ENCODE data around the gene SGMS1.

SGMS1 gene

DNA sequence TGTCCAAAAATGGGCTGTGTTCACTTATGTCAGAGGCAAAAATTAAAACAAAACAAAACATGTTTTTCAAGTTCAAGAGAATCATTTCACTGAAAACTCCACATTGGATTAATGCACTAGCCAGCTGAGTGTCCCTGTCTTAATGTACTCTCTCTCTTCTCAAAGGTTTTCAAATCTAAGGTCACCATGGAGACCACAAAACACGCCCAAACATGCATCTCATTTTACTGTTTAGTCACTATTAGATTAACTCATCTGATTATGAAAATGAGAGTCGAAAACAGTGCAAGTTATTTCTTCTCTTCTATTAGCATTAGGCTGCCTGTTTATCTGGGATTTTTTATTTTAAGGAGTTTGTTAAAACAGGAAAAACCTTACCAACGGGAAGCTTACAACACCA, 301.7 kb downstream of the SGMS1 start:
- no peak for DNase-seq

DNA sequence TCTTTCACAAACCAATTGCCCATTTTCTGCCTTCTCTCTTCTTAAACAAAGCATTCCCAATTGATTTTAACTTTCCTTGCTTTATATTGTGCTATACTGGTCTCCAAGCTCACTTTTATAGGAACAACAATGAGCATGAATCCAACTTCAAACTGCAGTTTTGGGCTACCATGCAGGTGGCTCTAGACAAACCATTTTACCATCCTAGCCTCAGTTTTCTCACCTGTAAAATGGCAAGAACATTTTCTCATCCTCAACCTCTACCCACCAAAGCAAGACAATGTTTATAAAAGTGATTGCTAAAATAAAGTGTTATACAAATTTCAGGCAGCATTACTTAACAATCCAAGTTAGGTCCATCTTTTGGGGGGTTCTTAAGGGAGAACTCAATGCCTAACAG, 305.6 kb downstream of the SGMS1 start:
- no peak for DNase-seq

DNA sequence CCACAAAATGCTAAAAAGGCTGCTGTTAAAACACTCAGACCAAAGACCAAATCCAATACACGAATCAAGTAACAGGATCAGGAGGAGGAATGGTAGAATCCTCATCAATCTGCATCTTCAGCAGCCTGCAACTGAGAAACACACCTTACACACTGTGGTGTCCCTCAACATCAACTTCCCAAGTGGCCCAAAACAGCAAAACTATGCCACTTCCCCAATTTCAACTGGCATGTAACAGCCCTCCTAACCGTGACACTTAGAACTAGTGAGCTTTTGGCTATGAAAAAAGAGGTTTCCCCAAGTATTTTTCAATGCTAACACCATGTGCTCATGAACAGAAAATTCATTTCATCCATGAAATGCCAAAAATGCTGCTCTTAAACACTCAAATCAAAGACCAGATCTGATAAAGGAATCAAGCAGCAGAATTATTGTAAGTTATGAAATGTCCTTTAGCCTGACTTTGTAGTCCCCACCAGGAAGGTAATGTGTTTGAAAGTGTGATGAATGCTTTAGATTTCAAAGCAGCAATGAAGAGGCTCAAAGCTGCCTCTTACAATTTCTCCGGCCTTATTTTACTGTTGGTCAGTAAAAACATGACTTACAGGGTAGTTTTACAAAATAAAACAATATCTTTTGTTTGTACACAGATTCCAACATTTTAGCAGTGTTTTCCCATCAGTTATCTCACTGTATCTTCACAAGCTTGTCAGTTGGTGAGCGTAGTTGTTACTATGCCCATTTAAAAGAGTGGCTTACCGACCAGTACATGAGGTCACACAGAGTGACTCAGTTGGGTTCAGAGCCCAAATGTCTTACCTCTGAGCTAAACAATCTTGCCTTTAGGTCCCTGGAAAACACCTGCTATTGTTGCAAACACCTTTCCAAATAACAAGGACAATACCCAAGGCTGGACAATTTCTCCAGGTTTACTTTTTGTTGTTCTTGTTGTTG, 306.8 kb downstream of the SGMS1 start:
- DNase-seq, result no peak

DNA sequence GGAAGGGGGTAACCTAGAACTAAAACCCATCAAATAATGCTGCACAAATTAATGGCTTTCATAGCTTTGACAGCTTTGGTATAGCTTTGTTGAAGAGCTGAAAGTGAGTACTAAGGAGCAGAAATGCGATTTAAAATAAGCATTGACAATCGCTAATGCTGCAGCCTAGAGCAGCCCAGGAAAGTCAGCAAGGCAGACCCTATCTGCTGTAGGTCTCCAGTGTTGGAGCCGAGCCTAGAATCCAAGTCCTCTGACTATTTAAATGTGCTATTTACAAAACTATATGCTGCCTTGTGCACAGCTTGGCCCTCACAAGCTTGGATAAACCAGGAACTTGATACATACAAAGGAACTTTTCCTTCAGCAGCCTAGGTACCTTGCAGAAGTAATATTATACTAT, 307.6 kb downstream of the SGMS1 start:
- no peak for DNase-seq

DNA sequence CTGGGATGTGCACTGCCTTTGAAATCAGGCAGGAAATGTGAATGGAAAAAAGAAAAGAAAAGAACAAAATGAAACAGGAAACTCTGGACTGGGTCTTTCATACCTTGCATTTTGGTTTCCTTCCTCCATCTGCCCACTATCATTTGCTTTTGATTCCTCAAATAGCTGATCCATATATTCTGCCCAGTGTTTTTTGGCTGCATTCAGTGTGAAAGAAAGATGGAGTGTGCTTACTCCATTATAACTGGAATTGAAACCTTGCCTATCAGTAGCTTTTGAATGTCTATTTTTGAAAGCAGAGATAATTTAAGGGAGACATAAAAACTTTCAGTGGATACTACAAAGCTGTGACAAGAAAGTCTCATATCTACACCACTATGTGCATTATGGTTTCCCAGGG, 308.3 kb downstream of the SGMS1 start:
- DNase-seq, result no peak

DNA sequence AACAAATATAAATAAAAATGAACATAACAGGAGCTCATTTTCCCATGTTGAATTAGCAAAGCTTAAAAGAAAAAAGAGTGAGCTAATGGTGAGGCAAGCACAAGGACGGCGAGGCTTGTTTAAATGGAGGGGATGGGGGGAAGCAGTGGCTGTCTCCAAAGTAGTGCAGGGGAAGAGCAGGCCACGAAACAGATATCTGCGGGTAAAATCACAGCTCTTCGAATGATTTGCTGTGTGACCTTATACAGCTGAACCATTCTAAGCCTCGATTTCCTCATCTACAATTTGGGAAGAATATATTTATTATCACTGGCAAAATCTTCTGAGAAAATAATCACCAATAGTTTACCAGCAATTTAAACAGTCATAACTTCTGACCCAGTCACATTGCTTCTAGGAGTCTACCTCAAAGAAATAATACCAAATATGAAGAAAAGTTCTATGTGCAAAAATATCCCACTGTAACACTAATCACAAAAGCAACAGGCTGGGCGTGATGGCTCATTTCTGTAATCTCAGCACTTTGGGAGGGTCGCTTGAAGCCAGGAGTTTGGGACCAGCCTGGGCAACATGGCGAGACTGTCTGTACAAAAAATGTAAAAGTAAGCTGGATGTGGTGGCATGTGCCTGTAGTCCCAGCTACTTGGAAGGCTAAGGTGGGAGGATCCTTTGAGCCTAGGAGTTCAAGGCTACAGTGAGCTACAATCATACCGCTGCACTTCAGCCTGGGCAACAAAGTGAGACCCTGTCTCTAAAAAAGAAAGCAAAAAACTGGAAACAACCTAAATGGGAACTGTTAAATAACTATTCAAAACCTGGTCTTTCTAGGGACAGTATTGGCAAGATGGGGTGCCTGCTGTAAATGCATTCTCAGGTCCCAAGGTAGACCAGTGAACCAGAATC, 309.3 kb downstream of the SGMS1 start:
- no peak for DNase-seq

DNA sequence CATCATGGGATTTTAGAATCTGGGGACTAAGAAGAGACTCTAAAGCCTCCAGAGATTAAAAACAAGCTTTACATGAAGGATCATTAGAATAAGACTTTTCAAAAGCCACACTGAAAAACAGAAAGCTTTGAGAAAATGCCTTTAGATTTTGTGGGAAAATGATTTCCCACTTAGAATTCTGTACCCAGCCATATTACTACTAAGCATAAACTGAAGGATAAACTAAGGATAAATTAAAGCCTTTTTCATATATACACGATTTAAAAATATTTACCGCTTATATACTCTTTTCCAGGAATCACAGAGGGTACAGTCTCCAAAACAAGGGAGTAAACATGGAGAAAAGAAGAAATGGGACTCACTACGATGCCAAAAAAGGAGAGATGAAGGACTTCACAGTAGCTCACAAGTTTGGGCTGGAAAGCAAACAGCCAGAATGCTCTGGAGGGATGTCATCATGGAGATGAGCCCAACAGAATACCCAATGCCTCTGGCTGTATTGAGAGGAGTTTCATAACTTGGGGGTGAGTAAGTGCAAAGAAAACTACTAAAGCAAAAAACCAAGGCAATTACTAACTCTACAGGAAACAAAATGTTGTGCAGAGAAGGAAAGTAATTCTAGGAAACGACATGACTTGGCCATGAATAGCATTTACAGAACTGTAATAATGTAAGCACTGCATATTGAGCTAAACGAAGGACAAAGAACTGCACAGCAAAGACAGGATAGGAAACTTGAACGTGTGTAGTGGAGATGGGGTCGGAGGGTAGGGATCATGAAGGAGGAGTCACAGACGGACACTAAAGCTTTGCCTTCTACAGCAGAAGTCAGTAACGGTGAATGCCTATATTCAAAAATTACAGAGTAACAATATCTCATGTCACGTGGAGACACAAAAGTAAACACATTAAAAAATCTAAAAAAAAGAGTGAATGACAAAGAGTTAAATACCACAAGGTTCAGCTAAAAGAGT, 311.0 kb downstream of the SGMS1 start:
- DNase-seq, result no peak

DNA sequence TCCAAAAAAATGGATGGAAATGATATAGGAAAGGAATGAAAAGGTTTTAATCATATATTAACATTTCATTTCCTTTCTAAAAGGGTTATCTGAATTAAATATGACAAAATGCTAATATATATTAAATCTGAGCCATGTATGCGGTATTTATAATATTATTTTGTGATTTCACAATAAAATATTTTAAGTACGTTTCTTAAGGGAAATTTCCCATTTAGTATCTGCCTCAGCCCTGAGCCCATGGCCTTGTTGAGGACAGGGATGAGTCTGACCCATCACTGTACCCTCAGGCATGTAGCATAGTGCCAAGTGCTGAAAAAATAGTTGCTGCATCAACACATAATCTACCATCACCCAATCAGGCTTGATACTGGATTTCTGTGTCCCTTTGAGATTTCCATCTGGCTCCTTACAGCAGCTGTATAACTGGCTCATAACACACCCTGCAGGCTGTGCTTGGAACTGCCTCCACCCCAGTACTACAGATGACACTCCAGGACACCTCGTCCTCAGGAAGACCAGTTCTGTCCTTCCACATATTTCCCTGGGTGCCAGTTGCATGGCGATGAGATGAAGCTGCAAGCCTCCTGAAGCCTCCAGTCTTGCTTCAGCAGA, 313.1 kb downstream of the SGMS1 start:
- no peak for DNase-seq

DNA sequence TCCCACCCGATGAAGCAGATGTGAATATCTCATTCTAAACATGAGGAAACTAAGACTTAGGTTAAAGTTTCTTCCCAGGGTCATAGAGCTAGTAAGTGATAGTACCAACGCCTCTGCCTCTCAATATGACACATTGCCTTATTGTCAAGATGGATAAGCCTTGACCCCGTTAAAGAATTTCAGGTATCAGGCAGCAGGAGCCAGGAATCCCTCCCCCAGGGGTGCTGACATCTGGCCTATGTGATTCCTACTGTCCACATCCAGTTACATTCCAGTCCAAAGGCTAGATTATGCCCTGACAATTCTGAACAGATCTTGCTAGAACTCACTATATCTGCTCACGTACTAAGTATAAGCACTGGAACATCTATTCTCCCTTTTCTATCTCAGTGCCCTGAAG, 314.4 kb downstream of the SGMS1 start:
- DNase-seq, result no peak

DNA sequence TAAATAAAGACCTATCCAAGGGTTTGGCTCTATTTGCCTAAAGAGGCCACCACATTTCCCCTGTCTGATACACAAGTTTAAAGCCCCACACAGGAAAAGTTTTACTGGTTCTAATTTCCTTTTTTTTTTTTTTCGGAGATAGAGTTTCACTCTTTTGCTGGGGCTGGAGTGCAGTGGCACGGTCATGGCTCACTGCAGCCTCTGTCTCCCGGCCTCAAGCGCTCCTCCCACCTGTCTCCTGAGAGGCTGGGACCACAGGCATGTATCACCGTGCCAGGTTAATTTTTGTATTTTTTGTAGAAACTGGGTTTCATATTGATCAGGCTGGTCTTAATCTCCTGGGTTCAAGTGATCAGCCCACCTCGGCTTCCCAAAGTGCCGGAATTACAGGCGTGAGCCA, 319.1 kb downstream of the SGMS1 start:
- DNase-seq, result no peak

DNA sequence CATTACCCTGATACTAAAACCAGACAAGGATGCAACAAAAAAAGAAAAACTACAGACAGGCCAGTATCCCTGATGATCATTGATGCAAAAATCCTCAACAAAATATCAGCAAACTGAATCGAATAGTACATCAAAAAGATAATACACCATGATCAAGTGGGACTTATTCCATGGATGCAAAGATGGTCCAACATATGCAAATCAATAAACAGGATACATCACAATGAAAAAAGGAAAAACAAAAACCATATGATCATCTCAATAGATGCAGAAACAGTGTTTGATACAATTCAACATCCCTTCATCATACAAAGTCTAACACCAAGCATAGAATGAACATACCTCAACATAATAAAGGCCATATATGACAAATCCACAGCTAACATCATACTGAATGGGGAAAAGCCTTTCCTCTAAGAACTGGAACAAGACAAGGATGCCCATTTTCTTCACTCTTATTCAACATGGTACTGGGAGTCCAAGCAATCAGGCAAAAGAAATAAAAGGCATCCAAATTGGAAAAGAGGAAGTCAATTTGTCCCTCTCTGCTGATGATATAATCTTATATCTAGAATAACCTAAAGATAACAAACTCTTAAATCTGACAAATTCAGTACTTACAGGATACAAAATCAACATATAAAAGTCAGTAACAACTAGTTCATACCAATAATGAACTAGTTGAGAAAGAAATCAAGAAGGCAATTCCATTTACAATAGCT, 323.6 kb downstream of the SGMS1 start:
- no peak for DNase-seq

DNA sequence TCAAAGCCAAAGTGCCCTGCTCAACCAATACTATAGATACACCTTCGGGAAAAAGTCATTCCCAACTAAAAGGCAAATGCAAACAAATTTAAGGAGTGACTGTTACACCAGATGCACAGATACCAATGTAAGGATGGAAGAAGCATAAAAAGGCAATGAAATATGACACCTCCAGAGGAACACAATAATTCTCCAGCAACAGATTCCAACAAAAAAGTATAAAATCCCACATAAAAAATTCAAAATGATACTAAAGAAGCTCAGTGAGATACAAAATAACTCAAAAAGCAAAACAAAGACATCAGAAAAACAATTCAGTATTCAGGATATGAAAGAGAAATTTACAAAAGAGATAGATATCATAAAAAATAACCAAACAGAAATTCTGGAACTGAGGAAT, 328.4 kb downstream of the SGMS1 start:
- DNase-seq, result no peak

DNA sequence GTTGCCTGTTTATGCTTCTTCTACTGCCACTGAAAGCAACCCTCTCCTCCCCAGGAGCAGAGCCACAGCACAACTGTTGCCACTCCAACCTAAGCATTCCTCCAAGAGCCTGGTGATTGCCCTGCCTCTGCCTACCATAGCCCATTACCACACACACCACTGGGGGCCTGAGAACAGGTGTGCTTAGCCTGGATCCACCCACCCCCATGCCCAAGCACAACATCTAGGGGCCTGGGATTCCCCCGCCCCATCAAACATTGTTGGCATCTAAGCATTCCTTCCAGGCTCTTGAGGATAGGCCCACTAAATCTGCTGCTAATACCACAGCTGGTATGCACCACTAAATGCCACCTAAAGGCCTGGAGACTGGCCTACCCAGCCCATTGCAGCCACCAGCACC, 329.2 kb downstream of the SGMS1 start:
- no peak for DNase-seq

DNA sequence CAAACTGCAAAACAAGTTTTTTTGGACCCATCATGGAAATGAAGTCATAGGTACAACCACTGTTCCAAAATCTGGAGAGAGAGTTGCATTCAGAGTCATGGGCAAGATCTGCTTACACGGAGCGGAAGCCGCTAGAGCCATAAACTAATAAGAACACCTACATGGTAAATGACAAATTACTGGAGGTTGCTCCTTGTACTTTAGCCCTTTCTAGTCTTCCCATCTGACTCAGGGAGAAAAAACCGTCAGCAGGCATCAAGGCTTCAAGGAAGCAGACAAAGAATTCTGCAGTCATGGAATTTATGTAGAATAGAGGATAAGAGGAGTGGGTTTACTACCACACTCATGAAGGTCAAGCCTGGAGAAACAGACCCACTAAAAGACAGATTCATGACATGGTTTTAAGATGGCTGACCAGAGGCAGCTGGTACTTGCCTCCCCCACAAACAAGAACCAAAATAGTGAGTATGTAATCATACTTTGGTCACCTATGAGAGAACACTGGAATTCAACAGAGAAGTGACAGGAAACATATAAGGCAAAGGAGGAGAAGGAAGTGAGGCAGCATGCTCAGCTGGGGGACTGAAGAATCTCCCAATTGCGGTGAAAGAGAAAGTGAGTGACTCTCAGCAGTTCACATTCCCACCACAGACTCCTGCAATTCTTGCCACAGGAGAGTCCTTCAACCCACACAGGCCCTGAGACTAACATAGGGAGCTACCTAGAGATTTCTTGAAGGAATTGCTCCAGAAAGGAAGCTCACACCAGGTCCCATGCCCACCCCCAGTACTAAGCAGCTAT, 330.0 kb downstream of the SGMS1 start:
- no peak for DNase-seq

DNA sequence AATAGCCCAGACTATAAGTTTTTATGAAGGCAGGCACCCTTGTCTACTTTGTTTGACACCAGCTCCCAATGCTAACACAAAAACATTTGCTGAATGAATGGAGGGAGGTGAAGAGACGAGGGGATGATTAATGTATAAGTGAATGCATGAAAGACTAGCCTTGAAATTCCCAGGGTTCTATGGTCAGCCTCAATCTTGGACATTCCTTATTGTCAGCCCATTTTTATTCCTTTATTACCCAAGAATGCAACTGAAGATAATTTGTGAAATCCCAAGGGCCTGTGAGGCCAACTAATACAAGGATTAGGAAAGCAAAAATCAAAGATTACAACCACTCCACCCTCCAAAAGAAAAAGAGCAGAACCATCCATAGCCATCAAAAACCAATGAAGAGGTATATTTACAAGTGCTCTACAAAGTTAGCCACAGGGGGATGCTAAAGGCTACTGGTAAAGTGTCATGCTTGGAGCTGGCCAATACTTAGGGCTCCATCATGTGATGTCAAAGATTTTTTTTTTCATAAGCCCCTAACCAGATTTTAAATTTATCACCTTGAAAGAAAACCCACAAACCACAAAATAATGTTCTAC, 332.4 kb downstream of the SGMS1 start:
- no peak for DNase-seq

DNA sequence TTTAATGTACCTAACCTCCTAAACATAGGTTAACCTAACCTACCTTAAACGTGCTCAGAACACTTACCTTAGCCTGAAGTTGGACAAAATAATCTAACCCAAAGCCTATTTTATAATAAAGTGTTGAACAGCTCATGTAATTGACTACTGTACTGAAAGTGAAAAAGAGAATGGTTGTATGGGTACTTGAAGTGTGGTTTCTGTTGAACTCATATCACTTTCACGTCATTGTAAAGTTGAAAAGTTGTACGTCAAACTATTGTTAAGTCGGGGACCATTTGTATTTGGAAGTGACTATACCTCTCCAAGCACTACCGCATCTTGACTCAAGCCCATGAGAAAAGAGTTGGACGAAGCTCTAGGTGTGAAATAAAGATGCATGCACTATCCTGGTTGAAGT, 334.6 kb downstream of the SGMS1 start:
- DNase-seq, result no peak

DNA sequence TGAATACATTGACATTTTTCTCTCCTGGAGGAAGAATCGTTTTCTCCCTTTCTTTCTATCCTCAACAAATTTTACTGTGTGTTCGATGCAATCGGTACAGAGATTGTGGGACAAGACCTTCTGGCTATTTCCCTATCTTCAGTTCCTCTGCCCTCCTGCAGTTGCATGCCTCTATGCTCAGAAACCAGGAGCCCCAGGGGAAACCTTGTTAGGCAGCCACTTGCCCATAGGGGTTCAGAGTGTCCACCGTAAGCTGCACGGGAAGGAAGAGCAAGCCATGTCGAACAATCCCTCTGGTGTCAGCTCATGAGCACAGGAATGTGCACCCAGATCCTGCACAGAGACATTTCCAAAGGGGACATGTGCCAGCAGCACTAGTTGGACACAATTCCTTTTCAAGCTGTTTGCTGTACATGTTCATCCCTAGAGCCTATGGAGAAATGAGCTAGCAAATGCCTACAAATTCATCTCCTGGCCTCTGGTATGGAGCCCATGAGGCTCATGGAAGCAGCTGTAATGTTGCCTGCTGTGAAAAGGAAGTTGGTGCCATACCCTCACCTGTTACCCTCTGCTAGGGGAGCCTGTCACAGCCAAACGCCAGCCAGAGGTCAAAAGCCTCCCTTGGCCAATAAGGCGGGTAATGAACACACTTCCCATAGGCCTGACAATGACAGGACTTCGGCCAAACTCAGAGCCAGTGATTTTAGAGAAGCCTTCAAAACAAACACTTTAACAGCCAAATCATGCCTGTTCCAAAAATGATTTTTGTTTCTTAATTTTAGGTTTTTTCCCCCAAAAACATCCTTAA, 336.6 kb downstream of the SGMS1 start:
- no peak for DNase-seq

DNA sequence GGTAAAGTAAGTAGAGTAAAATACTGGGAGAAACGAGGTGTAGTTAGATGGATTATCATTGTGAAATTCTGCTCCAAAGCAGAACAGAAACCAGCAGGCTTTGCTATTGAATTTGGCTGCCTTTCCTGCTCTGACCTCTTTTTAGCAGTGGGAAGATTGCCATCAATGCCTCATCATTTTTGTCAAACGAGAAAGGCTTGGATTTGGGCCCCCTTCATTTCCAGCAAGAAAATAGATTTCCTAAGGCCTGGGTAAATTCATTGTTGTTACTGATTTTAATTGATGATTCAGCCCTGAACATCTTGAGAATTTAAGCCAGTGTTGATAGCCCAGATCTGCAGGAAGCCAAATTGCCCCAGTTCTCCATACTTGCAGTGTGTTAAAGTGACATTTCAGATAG, 337.2 kb downstream of the SGMS1 start:
- no peak for DNase-seq

DNA sequence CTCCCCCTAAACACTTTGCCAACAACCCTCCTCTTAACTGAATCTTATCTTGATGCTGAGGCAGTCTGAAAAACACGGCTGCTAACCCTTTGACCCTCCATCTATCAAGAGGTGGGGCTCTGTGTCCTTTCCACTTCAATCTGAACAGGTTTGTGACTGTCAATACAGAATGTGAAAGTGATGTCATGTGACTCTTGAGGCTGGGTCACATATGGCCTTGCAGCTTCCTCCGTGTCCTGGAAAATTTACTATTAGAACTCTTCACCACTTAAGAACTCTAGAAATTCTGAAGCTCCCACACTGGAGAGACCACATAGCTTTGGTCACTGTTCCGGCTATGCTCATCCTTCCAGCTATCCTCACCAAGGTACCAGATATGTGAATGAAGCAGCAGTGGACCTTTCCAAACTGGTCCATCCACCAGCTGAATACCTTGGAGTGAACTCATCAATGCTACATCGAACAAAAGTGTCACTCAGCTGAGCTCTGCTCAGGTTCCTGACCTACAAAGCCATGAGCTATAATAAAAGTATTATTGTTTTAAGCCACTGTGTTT, 341.7 kb downstream of the SGMS1 start:
- no peak for DNase-seq
